ENCODE results near the gene WRNIP1. TPM values are rescaled to one million over a fixed set of nuclear protein-coding genes. Genes with fewer than 3 reads are reported as not detected.

Gene WRNIP1
- total and polyA plus RNA-seq, 11 donors = 32.1 to 64.1 (median 34.7) TPM

- WGBS, 4 donors = 83 to 90% (median 87%) methylated on average over 2 of the region's 2 CpGs
- peaks cover 0 to 71% (median 27%) of the 10 kb centered on the region in 12 donors for H3K4me1 ChIP-seq
- H3K9me3 ChIP-seq = no peaks in the 10 kb centered on the region
- no peak overlapping the region for H3K4me3 ChIP-seq
- H3K36me3 ChIP-seq = peaks cover 0 to 3% (median 0%) of the 10 kb centered on the region in 9 donors
- TF ChIP-seq POLR2A (IDR thresholded peaks at IDR 0.05) = no peak
- TF ChIP-seq, protein P1, sequence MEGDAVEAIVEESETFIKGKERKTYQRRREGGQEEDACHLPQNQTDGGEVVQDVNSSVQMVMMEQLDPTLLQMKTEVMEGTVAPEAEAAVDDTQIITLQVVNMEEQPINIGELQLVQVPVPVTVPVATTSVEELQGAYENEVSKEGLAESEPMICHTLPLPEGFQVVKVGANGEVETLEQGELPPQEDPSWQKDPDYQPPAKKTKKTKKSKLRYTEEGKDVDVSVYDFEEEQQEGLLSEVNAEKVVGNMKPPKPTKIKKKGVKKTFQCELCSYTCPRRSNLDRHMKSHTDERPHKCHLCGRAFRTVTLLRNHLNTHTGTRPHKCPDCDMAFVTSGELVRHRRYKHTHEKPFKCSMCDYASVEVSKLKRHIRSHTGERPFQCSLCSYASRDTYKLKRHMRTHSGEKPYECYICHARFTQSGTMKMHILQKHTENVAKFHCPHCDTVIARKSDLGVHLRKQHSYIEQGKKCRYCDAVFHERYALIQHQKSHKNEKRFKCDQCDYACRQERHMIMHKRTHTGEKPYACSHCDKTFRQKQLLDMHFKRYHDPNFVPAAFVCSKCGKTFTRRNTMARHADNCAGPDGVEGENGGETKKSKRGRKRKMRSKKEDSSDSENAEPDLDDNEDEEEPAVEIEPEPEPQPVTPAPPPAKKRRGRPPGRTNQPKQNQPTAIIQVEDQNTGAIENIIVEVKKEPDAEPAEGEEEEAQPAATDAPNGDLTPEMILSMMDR (IDR thresholded peaks at IDR 0.05) = no peak
- ATAC-seq (no peak), DNase-seq (no peak)
- H3K27ac ChIP-seq = no peak overlapping the region
- intact Hi-C loops (cut with DNase I) = loop anchor here in 1 of 10 donors (5.0 kb wide), 1 partner anchor 42 kb away; no protein-coding TSS in a partner anchor
- no peaks in the 10 kb centered on the region for H3K27me3 ChIP-seq
These were observed 30.0 kb downstream of the WRNIP1 start for GRCh38 chr6:2795162-2795561.

DNA sequence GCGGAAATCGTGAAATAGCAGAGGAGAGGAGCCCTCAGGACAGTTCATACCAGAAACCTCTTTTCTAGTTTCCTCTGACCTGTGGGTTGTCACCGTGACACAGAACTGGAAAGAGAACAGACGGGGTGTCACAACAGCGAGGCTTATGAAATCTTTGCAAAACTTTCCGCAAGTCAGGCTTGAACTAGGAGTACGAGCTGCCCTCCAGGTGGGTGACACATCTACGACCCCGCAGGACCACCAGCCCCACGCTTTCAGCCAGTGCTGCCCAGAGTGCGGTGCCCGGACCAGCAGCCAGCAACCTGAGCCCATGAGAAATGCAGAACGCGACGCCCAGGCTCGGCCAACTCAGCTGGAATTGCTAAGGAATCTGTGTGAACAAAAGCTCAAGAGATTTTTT lies 30.8 kb downstream of the WRNIP1 start:
- H3K4me1 ChIP-seq = peaks cover 0 to 70% (median 21%) of the 10 kb centered on the region in 12 donors
- no peak for DNase-seq
- intact Hi-C loops (cut with DNase I) = loop anchor here in 1 of 10 donors (5.0 kb wide), 1 partner anchor 41 kb away; no protein-coding TSS in a partner anchor

GRCh38 chr6:2796861-2797260 lies 31.7 kb downstream of the WRNIP1 start:
- ATAC-seq (no peak), DNase-seq (no peak)
- WGBS, 4 donors = 69 to 94% (median 74%) methylated on average over 1 to 6 of the region's 6 CpGs
- intact Hi-C loops (cut with DNase I) = loop anchor here in 1 of 10 donors (5.0 kb wide), 1 partner anchor 40 kb away; no protein-coding TSS in a partner anchor
- Histone ChIP-seq H3K4me1 (peaks cover 0 to 60% (median 17%) of the 10 kb centered on the region in 12 donors), H3K27ac (peak overlapping the region in 1 of 12 donors; percentile 13), H3K9me3 (no peaks in the 10 kb centered on the region), H3K36me3 (peaks cover 0 to 3% (median 0%) of the 10 kb centered on the region in 9 donors), H3K4me3 (no peak overlapping the region), H3K27me3 (no peaks in the 10 kb centered on the region)
- no peak for TF ChIP-seq POLR2A (IDR thresholded peaks at IDR 0.05)
- TF ChIP-seq, protein P1 (IDR thresholded peaks at IDR 0.05) = no peak

More for the DNA sequence above, 30.8 kb downstream of the WRNIP1 start:
- Histone ChIP-seq H3K9me3 (no peaks in the 10 kb centered on the region), H3K27me3 (no peaks in the 10 kb centered on the region), H3K4me3 (no peak overlapping the region), H3K27ac (no peak overlapping the region), H3K36me3 (peaks cover 0 to 3% (median 0%) of the 10 kb centered on the region in 9 donors)
- 92 to 94% (median 93%) methylated on average over 16 of the region's 16 CpGs for WGBS, 4 donors
- TF ChIP-seq, protein P1 (IDR thresholded peaks at IDR 0.05) = no peak
- no peak for TF ChIP-seq POLR2A (IDR thresholded peaks at IDR 0.05)
- no peak for ATAC-seq

DNA sequence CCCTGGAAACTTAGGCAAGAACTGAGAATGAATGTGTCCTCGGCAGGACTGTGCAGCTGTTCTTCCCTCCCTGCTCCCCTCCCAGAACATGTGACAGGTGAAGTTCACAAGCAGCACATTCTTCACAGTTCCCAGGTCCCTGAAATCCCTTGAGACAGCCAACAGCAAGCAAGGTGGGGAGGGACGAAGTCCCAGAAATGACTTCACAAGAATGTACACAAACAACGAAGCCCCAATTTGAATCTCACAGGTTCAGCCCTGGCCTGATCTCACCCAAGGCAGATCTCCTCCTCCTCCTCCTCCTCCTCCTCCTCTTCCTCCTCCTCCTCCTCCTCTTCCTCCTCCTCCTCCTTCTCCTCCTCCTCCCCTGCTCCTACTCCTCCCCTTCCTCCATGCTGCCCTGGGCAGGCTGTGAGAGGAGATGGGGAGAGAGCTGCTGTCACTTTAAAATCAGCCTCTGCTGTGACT lies 32.4 kb downstream of the WRNIP1 start:
- intact Hi-C loops (cut with DNase I) = loop anchor here in 1 of 10 donors (5.0 kb wide), 1 partner anchor 40 kb away; no protein-coding TSS in a partner anchor
- peaks cover 0 to 53% (median 16%) of the 10 kb centered on the region in 12 donors for H3K4me1 ChIP-seq
- H3K4me3 ChIP-seq = no peak overlapping the region
- DNase-seq = no peak
- no peaks in the 10 kb centered on the region for H3K27me3 ChIP-seq
- TF ChIP-seq, protein P1 (IDR thresholded peaks at IDR 0.05) = no peak
- TF ChIP-seq POLR2A (IDR thresholded peaks at IDR 0.05) = no peak
- H3K9me3 ChIP-seq = no peaks in the 10 kb centered on the region
- H3K27ac ChIP-seq = peak overlapping the region in 1 of 12 donors; percentile 13
- ATAC-seq = no peak
- 48 to 65% (median 55%) methylated on average over 3 of the region's 3 CpGs for WGBS, 4 donors
- H3K36me3 ChIP-seq = peaks cover 0 to 3% (median 0%) of the 10 kb centered on the region in 9 donors
